CD4-positive, alpha-beta T cell treated with Interleukin-21 for 1 hour (primary cell): Measurements from ENCODE around the gene IL22.

Source experiments
- DNase-seq: peaks from one replicate; pipeline ENCODE4 v3.0.0-alpha.2; 2020

IL22 gene

GRCh38 chr12:68253504-68253903 is at the start of gene IL22:
Gene IL22 (minus strand): TSS chr12:68253604. CDS start chr12:68253448, 156 bp downstream.
- no peak for DNase-seq

- DNase-seq: no peak
These were observed 44.5 kb upstream of the IL22 start for GRCh38 chr12:68297929-68298328.

- DNase-seq: no peak
These were observed 40.8 kb upstream of the IL22 start for GRCh38 chr12:68294251-68294650.

- no peak for DNase-seq
These were observed 39.9 kb upstream of the IL22 start for GRCh38 chr12:68293347-68293746.

GRCh38 chr12:68292151-68292943 is 38.9 kb upstream of the IL22 start:
- no peak for DNase-seq

GRCh38 chr12:68291396-68292036 is 38.1 kb upstream of the IL22 start:
- no peak for DNase-seq

GRCh38 chr12:68290126-68290525 is 36.7 kb upstream of the IL22 start:
- DNase-seq: peak; percentile 60

- DNase-seq: no peak
These were observed 33.7 kb upstream of the IL22 start for GRCh38 chr12:68287106-68287505.

- no peak for DNase-seq
These were observed 33.0 kb upstream of the IL22 start for GRCh38 chr12:68286396-68286795.

- DNase-seq: no peak
These were observed 32.1 kb upstream of the IL22 start for GRCh38 chr12:68285541-68285940.

- DNase-seq: no peak
These were observed 28.1 kb upstream of the IL22 start for GRCh38 chr12:68281322-68282077.

GRCh38 chr12:68280240-68280639 is 26.8 kb upstream of the IL22 start:
- DNase-seq: no peak

GRCh38 chr12:68279227-68280054 is 26.0 kb upstream of the IL22 start:
- DNase-seq: no peak

GRCh38 chr12:68276402-68276930 is 23.1 kb upstream of the IL22 start:
- DNase-seq: no peak

GRCh38 chr12:68272732-68273131 is 19.3 kb upstream of the IL22 start:
- DNase-seq: no peak

- DNase-seq: no peak
These were observed 17.9 kb upstream of the IL22 start for GRCh38 chr12:68271346-68271745.

- no peak for DNase-seq
These were observed 17.0 kb upstream of the IL22 start for GRCh38 chr12:68270358-68270757.

GRCh38 chr12:68269779-68270178 is 16.4 kb upstream of the IL22 start:
- DNase-seq: no peak

- DNase-seq: no peak
These were observed 15.6 kb upstream of the IL22 start for GRCh38 chr12:68268967-68269366.

GRCh38 chr12:68267892-68268396 is 14.5 kb upstream of the IL22 start:
- DNase-seq: no peak

- no peak for DNase-seq
These were observed 11.5 kb upstream of the IL22 start for GRCh38 chr12:68264857-68265256.

- no peak for DNase-seq
These were observed 10.9 kb upstream of the IL22 start for GRCh38 chr12:68264158-68264855.
